NB4 (cell line): ENCODE measurements around the gene KIAA1217.

Source experiments
- CTCF ChIP-seq: IDR thresholded peaks from one replicate; pipeline ENCODE4 v1.5.1; 2012; ENCODE audit warnings: low read depth, low read length
- TF ChIP-seq, protein P1 (sequence below): IDR thresholded peaks from 2 replicates; pipeline ENCODE4 v1.6.1; 2011; ENCODE audit warnings: low read depth, low read length

GRCh38 chr10:24249829-24250415 lies 41.0 kb downstream of the KIAA1217 start:
- TF ChIP-seq CTCF = no peak
- TF ChIP-seq, protein P1, sequence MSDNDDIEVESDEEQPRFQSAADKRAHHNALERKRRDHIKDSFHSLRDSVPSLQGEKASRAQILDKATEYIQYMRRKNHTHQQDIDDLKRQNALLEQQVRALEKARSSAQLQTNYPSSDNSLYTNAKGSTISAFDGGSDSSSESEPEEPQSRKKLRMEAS = no peak
